AG10803 (cell line): ENCODE data around the gene ASMTL.

Experiments
- DNase-seq: peaks from one replicate; pipeline ENCODE4 v3.0.0; 2010; ENCODE audit warnings: low read depth
- H3K4me3 ChIP-seq: 2 replicates; pipeline ENCODE4 v1.5.1; 2011; ENCODE audit warnings: mild to moderate bottlenecking, low read length, control low read depth
- CTCF ChIP-seq: conservative IDR thresholded peaks from 2 replicates; pipeline ENCODE4 v1.5.1; 2011; ENCODE audit warnings: mild to moderate bottlenecking, low read length, control low read depth, inconsistent platforms

ASMTL gene

GRCh38 chrX:1444561-1445500 lies 7.9 kb downstream of the ASMTL start:
- no peak for TF ChIP-seq CTCF
- no peak overlapping the region for H3K4me3 ChIP-seq
- no peak for DNase-seq

GRCh38 chrX:1443496-1444075 lies 9.1 kb downstream of the ASMTL start:
- no peak for TF ChIP-seq CTCF
- no peak overlapping the region for H3K4me3 ChIP-seq
- DNase-seq, result no peak

GRCh38 chrX:1442724-1443367 lies 9.9 kb downstream of the ASMTL start:
- no peak for TF ChIP-seq CTCF
- H3K4me3 ChIP-seq, result no peak overlapping the region
- no peak for DNase-seq

GRCh38 chrX:1442016-1442665 lies 10.6 kb downstream of the ASMTL start:
- no peak for DNase-seq
- no peak overlapping the region for H3K4me3 ChIP-seq
- no peak for TF ChIP-seq CTCF

- no peak overlapping the region for H3K4me3 ChIP-seq
- DNase-seq, result no peak
- no peak for TF ChIP-seq CTCF
Measured at GRCh38 chrX:1440506-1440905, 12.2 kb downstream of the ASMTL start.

- H3K4me3 ChIP-seq, result no peak overlapping the region
- no peak for DNase-seq
- TF ChIP-seq CTCF, result no peak
Measured at GRCh38 chrX:1435241-1435895, 17.3 kb downstream of the ASMTL start.
